GM18511 (cell line): ENCODE data around the gene PCDHB11.
"Not testable (repeated sequence)": the region's sequence is repeated elsewhere in the genome, so short reads cannot be mapped to it uniquely, and the experiment has no call there.

ENCODE experiments used
- ATAC-seq: cut with Tn5 transposase; IDR thresholded peaks from one replicate; pipeline ENCODE4 v1.9.1; 2021; ENCODE audit warnings: mild to moderate bottlenecking, moderate library complexity; ENCODE audit not compliant: unreplicated experiment

PCDHB11 gene

GRCh38 chr5:141186897-141187512 is 12.4 kb upstream of the PCDHB11 start, which contains the start of gene PCDHB9:
TSS of gene PCDHB9 (plus strand) at chr5:141187161. CDS start at chr5:141187319, 158 bp downstream.
- no peak for ATAC-seq

GRCh38 chr5:141188682-141189081 is 10.7 kb upstream of the PCDHB11 start:
- ATAC-seq, result not testable (repeated sequence)

- ATAC-seq, result not testable (repeated sequence)
These were observed 10.3 kb upstream of the PCDHB11 start for GRCh38 chr5:141189131-141189530.

GRCh38 chr5:141192110-141192725 is 7.2 kb upstream of the PCDHB11 start, which contains the start of gene PCDHB10:
TSS of gene PCDHB10 (plus strand) at chr5:141192353. CDS start at chr5:141192553, 200 bp downstream.
- no peak for ATAC-seq

GRCh38 chr5:141194332-141194731 is 5.1 kb upstream of the PCDHB11 start:
- not testable (repeated sequence) for ATAC-seq

GRCh38 chr5:141196363-141196762 is 3.1 kb upstream of the PCDHB11 start:
- no peak for ATAC-seq

GRCh38 chr5:141201126-141201525 is 1.7 kb downstream of the PCDHB11 start:
- not testable (repeated sequence) for ATAC-seq

- ATAC-seq, result not testable (repeated sequence)
These were observed 2.2 kb downstream of the PCDHB11 start for GRCh38 chr5:141201646-141202045.

GRCh38 chr5:141208478-141208877 is 9.1 kb downstream of the PCDHB11 start, which contains the start of gene PCDHB12:
TSS of gene PCDHB12 (plus strand) at chr5:141208719. CDS start at chr5:141208908, 189 bp downstream.
- ATAC-seq, result no peak

GRCh38 chr5:141210281-141210680 is 10.9 kb downstream of the PCDHB11 start:
- not testable (repeated sequence) for ATAC-seq

GRCh38 chr5:141210849-141211248 is 11.4 kb downstream of the PCDHB11 start:
- not testable (repeated sequence) for ATAC-seq

- ATAC-seq, result not testable (repeated sequence)
These were observed 14.4 kb downstream of the PCDHB11 start, which contains the start of gene PCDHB13 for GRCh38 chr5:141213656-141214339. TSS of gene PCDHB13 (plus strand) at chr5:141213919. CDS start at chr5:141214124, 205 bp downstream.

GRCh38 chr5:141214583-141214982 is 15.2 kb downstream of the PCDHB11 start:
- ATAC-seq, result not testable (repeated sequence)

GRCh38 chr5:141215504-141215903 is 16.1 kb downstream of the PCDHB11 start:
- ATAC-seq, result not testable (repeated sequence)

- not testable (repeated sequence) for ATAC-seq
These were observed 16.6 kb downstream of the PCDHB11 start for GRCh38 chr5:141216035-141216434.

- no peak for ATAC-seq
These were observed 23.8 kb downstream of the PCDHB11 start, which contains the start of gene PCDHB14 for GRCh38 chr5:141223112-141223783. TSS of gene PCDHB14 (plus strand) at chr5:141223343. CDS start at chr5:141223506, 163 bp downstream.

- ATAC-seq, result not testable (repeated sequence)
These were observed 25.4 kb downstream of the PCDHB11 start for GRCh38 chr5:141224844-141225243.

- not testable (repeated sequence) for ATAC-seq
These were observed 26.0 kb downstream of the PCDHB11 start for GRCh38 chr5:141225421-141225820.

GRCh38 chr5:141234109-141234667 is 34.8 kb downstream of the PCDHB11 start:
- no peak for ATAC-seq

- not testable (repeated sequence) for ATAC-seq
These were observed 36.5 kb downstream of the PCDHB11 start for GRCh38 chr5:141235922-141236321.
